Hematopoietic multipotent progenitor cell treated with erythropoietin and hydrocortisone succinate and interleukin-3 and kit ligand, for 4 days (in vitro differentiated cells): ENCODE measurements around the gene GABBR2.

ENCODE experiments used
- DNase-seq: peaks from one replicate; pipeline ENCODE4 v3.0.0-alpha.2; 2015

Gene GABBR2

GRCh38 chr9:98708933-98709911 lies at the start of gene GABBR2:
GABBR2 (minus strand) TSS chr9:98708935; CDS start chr9:98708737, 198 bp downstream.
- no peak for DNase-seq

- peak; percentile 36 for DNase-seq
These were observed 46.4 kb upstream of the GABBR2 start for GRCh38 chr9:98755006-98755618.

GRCh38 chr9:98751210-98751609 lies 42.5 kb upstream of the GABBR2 start:
- no peak for DNase-seq

DNA sequence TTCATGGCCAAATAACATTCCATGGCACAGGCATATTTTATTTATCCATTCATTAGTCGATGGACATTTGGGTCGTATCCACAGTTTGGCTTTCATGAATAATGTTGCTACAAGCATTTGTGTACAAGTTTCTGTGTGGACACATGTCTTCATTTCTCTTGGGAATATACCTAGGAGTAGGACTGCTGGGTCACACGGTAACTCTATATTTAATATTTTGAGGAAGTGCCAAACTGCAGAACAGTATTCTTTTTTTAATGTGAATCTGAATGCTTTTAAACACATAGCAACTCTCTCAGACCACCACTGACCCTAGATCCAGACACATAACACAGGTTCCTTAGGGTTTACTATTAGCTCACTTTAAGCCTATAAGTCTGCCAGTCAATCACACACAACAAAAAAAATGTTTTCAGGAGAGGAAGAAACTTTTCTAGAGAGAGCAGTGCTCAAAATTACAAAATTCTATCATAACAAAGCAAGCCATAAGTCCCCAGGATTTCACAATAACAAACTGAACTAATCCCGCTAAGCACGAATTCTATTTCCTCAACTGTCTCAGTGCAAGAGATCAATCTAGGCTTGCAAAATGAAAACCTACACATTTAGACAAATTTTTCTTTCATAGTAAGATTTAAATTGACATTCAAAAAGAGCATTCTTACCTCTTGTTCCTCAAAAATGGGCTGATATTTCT lies 41.8 kb upstream of the GABBR2 start:
- DNase-seq = peak; percentile 44

- DNase-seq = no peak
These were observed 38.7 kb upstream of the GABBR2 start for GRCh38 chr9:98747476-98747875.

GRCh38 chr9:98745470-98745869 lies 36.7 kb upstream of the GABBR2 start:
- no peak for DNase-seq

GRCh38 chr9:98743818-98744611 lies 35.3 kb upstream of the GABBR2 start:
- DNase-seq = no peak

DNA sequence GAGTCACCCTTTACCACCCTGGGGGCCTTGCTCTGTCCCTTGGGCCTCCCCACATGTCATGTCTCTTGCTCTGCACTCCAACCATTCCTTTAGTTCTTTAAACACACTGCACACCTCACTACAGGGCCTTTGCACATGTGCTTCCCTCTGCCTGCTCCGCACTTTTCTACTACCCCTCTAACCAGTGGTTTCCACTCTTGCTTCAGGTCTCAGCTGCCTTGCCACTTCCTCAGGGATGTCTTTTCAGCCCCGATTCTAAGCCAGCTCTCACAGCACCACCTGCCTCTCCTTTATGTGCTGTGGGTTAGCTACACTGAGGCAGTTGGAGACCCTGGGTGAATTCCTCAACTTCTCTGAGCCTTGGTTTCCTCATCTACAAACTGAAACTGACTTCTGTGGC lies 34.6 kb upstream of the GABBR2 start:
- no peak for DNase-seq

GRCh38 chr9:98742325-98743280 lies 33.9 kb upstream of the GABBR2 start:
- DNase-seq = no peak

GRCh38 chr9:98740226-98740881 lies 31.6 kb upstream of the GABBR2 start:
- DNase-seq = peak; percentile 16

DNA sequence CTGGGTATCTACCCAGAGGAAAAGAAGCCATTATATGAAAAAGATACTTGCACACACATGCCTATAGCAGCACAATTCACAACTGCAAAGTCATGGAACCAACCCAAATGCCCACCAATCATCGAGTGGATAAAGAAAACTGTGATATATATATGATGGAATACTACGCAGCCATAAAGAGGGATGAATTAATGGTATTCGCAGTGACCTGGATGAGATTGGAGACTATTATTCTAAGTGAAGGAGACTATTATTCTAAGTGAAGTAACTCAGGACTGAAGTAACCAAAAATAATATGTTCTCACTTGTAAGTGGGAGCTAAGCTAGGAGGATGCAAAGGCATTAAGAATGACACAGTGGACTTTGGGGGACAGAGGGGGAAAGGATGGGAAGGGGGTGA lies 30.0 kb upstream of the GABBR2 start:
- no peak for DNase-seq

- DNase-seq = no peak
These were observed 27.5 kb upstream of the GABBR2 start for GRCh38 chr9:98736226-98736625.

DNA sequence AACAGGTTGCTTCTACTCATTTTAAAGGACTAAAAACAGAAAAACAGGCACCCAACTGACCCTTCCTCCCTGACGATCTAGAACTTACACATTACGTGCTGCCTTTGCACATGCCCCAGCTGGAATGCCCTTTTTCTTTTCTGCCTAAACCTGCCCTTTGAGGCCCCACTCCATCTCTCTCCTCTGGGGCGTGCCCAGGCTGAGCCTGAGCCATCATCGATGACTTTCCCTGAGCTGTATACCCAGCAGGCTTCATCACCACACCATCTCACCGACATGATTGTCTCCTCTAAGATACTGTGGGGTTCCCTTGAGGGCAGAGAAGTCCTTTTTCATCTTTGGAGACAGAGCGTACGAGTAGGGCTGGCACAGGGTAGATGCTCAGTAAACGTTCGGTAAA lies 24.1 kb upstream of the GABBR2 start:
- no peak for DNase-seq

DNA sequence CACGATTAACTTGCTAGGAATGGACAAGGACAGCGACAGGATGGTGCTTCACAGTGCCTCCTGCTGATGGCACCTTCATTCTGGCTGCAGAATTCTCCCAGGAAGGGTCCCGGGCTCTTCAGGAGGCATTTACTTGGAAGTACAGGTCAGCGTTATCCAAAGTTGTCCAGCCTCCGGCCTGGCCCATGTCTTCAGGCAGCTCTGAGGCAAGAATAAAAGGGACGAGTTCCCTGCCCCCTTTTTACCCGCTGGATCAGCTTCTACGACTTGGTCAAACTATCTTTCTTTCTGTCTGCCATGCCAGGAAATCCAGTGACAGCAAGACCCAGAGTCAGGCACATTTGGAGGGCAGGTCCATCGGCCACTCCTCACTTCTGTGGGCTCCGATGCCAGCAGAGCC lies 23.4 kb upstream of the GABBR2 start:
- DNase-seq = no peak

DNA sequence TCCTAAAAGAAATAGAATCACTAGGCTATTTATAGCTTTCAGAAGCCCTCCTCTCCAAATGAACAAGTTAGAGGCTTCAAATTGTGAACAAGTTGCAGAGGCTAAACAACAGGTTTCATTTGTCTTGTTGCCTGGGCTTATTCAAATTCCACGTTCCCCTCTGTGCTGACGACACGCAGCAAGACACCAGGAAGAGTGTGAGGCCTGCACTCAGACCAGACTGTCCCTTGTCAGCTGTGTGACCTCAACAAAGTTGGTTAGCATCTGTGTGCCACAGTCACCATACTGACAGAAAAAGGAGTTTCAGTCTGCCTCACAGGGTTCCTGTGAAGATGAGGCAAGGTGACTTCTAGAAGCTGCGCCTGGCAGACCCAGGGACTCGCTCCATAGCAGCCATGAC lies 22.1 kb upstream of the GABBR2 start:
- no peak for DNase-seq

- no peak for DNase-seq
These were observed 19.8 kb upstream of the GABBR2 start for GRCh38 chr9:98728500-98728899.

GRCh38 chr9:98727428-98727827 lies 18.7 kb upstream of the GABBR2 start:
- no peak for DNase-seq

DNA sequence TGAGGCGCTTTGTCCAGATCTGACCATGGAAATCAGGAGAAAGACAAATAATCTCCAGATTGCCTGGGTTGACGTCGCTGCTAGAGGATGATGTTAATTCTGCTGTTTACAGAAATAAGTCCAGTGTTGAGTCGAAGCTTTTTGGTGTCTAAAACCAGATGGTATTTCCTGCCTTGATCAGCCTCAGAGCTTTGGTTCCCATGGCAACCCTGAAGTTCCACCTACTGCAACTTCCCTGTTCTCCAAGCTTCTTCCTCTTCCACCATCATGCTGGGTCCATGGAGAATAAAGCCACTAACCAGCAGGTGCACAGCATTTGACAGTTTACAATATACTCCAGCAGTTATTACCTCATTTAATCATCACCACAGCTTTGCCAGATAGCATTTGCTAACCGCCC lies 18.0 kb upstream of the GABBR2 start:
- DNase-seq = peak; percentile 72

- DNase-seq = no peak
These were observed 16.2 kb upstream of the GABBR2 start for GRCh38 chr9:98724810-98725530.

- no peak for DNase-seq
These were observed 12.9 kb upstream of the GABBR2 start for GRCh38 chr9:98721643-98722042.
